Amygdala (tissue), 56 donors: ENCODE data around the gene SMPD3.

Source experiments
- DNase-seq, 56 donors: peaks; one replicate each; lab custom pipeline; 2025; lab: John Stamatoyannopoulos, UW

SMPD3 gene

GRCh38 chr16:68345958-68346635 is 102.2 kb downstream of the SMPD3 start:
- DNase-seq = no peak

GRCh38 chr16:68345351-68345810 is 102.9 kb downstream of the SMPD3 start:
- DNase-seq = no peak

GRCh38 chr16:68344252-68344651 is 104.1 kb downstream of the SMPD3 start:
- no peak for DNase-seq

DNA sequence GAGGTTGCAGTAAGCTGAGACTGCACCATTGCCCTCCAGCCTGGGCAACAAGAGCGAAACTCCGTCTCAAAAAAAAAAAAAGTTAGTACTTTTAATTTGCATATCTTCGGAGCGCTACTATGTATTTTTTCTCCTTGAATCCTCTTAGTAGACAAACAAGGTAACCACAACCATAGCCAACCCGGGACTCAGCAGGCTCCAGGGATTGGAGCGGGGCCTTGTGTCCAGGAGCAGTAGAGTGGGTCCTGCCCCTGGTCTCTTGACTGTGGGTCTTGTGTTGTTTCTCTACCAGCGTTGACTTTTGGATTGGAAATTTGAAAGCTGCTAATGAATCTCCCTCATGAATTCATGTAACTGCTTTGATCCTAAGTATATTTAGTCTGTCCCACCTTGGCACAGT is 105.2 kb downstream of the SMPD3 start:
- DNase-seq = no peak

- no peak for DNase-seq
Observed at GRCh38 chr16:68342620-68343019, 105.7 kb downstream of the SMPD3 start.

- DNase-seq = no peak
Observed at GRCh38 chr16:68339214-68339613, 109.1 kb downstream of the SMPD3 start.

GRCh38 chr16:68338326-68339119 is 109.8 kb downstream of the SMPD3 start:
- DNase-seq = no peak

DNA sequence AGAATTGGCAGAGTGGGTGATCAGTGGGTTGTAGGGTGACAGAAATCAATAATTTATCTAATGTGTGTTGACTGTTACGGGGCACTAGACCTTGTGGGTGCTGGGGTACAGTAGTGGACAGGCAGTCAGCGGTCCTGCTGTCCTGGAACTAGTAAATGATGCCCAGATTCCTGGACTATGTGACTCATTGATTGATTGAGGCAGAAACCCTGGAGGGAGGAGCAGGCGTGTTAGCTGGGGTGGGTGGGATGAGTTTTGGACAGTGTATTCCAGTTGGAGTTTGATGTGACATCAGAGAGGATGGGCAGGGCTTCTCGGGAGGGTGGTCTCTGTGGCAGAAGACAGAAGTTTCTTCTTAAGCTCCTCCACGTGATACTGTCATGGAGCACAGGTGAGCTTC is 113.1 kb downstream of the SMPD3 start:
- no peak for DNase-seq

DNA sequence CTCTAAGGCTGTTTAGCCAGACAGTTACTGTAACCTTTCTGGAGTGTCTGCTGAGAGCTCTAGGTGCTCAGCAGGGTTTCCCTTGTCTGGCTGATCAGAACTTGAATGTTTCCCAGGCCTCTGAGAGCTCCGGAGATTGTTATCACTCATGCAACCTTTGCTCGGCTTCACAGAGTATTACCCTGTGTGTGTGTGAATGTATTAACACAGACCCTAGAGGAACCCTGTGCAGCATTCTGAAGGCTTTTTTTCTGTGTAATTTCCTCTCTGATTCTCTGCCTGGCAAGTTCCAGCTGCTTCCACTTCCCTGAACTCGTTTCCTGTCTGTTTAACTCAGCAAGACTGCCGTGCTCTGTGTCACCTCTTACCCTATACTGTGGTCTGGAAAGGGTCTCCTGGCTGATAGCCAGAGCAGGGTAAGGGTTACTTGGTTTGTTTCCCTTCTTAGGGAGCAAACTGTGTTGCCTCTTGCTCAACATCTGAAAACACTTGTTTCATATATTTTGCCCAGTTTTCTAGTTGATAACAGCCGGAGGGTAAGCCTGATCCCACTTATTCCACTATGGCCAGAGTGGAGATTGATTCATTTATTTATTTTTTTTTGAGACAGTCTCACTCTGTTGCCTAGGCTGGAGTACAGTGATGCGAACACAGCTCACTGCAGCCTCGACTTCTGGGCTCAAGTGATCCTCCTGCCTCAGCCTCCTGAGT is 115.7 kb downstream of the SMPD3 start:
- DNase-seq = peak in 12 of 56 donors; percentile 8 to 62 (median 22)

GRCh38 chr16:68331879-68332410 is 116.4 kb downstream of the SMPD3 start:
- no peak for DNase-seq

GRCh38 chr16:68328860-68329390 is 119.4 kb downstream of the SMPD3 start:
- DNase-seq = no peak

DNA sequence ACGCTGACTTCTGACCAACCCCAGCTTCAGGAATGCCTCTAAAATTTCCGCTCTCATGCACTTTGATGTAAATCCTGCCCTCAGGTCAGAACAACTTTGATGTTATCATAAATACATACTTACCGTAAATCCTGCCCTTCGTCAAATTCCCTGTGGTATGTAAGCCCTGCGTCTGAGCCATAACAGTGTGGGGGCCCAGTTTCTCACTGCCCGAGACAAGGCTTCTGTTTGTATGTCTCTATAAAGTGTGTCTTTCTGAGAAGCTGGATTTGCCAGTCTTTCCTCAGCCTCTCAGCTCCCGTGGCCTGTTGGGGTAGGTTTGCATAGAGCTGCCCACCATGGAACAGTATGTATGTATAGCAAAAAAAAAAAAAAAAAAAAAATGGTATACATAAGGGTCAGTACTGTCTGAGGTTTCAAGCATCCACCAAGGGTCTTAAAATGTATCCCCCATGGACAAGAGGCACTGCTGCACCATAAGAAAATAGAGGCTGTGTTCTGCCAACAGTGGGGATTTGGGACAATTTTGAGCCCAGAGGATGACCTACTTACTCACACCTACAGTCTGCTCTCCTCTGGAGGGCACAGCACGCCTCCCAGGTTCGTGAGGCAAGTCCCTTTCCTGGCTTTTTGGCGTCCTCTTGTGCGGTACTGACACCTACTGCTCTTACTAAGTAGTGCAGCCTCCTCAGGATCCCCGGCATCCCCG is 120.0 kb downstream of the SMPD3 start:
- DNase-seq = peak in 54 of 56 donors; percentile 4 to 83 (median 58)

DNA sequence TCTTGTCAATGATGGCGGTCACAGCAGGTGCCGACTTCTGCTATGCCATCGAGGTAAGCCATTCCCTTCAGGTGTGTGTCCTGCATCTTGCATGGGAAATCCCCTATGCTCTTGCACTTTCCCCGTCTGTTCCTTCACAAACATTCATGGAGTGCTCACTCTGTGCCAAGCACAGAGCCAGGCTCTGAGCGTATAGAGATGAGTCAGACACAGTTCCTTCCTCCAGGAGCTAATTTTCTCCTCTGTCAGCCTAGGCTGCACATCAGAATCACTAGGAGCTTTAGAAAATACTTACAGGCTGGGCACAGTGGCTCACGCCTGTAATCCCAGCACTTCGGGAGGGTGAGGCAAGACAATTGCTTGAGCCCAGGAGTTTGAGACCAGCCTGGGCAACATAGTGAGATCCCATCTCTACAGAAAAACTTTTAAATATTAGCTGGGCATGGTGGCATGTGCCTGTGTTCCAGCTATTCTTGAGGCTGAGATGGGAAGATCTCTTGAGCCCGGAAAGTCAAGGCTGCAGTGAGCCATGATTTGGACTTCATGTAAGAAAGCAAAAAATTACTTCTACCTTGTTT is 123.4 kb downstream of the SMPD3 start:
- DNase-seq = no peak

GRCh38 chr16:68324336-68324735 is 124.0 kb downstream of the SMPD3 start:
- DNase-seq = no peak

DNA sequence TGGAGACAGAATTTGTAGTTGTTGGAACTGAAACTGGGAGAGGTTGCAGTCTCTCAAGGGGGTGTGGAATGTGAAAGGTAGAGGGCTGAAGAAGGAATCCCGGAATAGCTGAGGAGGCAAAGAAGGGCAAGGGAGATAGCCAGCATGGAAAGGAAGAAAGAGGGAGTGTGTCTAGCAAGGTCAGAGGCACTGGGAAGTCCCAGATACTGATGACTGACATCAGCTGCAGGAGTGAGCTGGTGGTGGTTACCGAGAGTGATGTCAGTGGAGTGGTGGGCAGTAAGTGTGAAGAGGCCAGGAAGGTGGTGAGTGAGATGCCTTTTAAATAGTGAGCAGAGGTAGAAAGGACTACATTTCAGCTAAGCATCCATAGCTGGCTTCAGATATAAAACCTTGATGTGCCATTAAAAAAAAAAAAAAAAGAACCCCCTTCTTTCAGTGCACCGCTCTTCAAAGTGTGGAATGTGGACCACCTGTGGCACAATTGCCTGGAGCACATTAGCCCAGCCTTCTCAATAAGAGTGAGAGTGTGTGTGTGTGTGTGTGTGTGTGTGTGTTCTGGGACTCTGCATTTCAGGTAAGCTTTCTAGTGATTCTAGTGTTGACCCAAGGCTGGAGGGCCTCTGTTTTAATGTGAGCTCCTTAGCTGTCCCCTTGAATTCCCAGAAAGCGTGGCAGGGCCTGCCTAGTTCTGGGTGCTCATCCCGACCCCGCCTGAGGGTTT is 129.0 kb downstream of the SMPD3 start:
- DNase-seq = no peak

DNA sequence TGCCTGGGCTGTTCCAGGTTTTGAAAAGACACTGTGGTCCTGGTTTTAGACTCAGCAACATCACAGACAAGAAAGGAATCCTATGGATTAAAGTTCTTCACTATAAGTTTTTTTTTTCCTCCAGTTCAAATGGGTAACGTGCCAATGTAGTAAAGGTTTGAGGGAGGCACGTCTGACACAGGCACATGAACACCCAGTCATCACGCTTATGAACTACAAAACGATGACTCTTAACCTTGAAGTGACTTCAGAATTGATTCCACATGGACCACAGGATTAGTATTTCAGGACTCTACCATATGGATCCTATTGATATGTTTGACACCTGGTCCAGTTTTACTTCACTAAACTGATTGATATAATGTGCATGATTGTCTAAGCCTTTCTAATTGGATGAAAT is 135.2 kb downstream of the SMPD3 start:
- DNase-seq = no peak

- DNase-seq = peak; percentile 35 to 93 (median 83)
Observed at GRCh38 chr16:68310774-68311511, 137.4 kb downstream of the SMPD3 start, which contains the start of the genes PRMT7 and SLC7A6OS. Gene PRMT7 (plus strand): TSS chr16:68311019. CDS start chr16:68315980, 4,961 bp downstream. Gene SLC7A6OS (minus strand): TSS chr16:68310946. CDS start chr16:68310926, 20 bp downstream.

- DNase-seq = peak in 4 of 56 donors; percentile 50 to 54 (median 54)
Observed at GRCh38 chr16:68310437-68310773, 137.9 kb downstream of the SMPD3 start.
